HG03064 (cell line): ENCODE data around the gene PRKAR2B.
"Not testable (repeated sequence)": the region's sequence is repeated elsewhere in the genome, so short reads cannot be mapped to it uniquely, and the experiment has no call there.

Experiments
- ATAC-seq: cut with Tn5 transposase; IDR thresholded peaks from one replicate; pipeline ENCODE4 v1.9.1; 2021; ENCODE audit warnings: low read depth; ENCODE audit not compliant: unreplicated experiment

PRKAR2B gene

DNA sequence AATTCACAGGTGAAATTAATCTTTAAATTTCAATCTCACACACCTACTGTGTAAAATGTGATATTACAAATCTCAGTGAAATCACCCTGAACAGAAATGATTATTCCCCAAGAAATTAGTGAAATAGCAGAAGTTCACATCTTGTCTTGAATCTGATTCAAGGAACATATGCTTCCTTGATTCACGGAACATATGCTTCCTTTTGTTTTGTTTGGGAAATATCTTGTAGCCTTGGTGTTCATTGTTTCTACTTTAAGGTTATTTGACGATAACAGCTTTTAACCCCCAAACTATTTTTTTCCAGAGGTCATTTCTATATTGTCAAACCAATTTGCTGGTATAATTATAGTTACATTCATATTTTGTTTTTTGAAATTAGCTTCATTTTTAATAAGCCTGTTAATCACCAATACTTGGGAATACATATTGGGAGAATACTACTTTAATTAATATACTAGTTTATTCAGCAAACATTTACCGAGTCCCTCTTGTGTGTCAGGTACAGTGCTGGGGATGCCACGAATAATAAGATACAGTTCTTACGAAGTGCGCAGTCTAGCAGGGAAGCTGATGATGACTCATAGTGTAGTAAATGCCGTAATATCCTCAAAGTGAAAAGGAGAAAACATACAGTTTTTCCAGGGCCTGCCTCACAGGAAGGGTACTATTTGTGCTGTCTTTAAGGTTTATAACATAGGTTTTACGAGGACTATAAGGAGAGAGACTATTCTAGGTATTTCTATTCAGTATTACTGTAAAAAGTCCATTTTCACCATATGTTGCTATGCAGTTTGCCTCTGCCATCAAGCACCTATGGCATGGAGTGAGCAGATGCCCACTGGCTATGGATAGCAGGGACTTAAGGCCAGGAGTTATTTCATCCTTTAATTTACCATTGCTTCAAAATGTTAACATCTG lies 32.5 kb downstream of the PRKAR2B start:
- no peak for ATAC-seq

DNA sequence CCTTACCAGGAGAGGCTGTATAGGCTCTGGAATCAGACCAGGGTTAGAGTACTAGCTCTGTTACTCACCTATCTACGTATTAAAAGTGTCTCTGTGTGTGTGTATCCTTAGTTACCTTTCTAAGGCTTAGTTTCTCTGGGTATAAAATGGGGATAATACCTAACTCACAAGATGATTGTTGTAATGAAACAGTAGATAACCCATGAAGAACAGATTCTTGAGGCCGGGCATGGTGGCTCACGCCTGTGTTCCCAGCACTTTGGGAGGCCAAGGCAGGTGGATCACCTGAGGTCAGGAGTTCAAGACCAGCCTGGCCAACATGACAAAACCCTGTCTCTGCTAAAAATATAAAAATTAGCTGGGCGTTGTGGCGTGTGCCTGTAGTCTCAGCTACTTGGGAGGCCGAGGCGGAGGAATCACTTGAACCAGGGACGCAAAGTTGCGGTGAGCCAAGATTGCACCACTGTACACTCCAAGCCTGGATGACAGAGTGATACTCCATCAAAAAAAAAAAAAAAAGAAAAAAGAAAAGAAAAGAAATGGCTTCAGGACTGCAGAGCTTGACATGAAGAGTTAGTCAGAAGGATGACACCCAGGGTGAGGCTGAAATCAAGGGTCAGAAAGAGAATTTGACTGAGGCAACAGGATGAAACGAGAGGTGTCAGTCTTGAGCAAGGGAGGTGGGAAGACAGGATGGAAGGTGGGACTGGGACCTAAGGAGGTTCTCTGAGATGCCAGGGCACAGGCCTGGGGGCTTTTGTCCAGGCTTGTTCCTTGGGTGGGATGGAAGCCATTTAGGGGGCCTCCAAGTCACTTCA lies 33.4 kb downstream of the PRKAR2B start:
- ATAC-seq, result no peak

DNA sequence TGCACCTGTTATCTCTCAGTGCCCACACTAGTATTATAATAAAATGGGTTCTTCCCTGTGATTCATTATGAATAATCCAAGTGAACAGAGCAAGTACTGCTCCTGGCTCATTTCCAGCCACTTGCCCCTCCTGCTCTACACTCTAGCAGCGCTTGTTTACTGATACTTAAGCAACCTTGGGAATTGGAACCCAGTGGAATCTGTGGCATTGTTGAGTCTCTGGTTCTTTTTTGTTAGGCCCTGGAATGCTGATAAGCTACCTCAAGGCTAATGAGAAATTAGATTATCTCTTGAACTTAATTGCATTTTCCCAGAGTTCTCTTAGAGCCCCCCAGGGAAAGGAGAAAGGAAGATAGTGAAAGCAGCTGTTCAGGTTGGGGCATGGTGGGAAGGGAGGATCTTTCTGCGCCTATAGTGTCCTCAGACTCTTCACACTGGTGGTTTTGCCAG lies 34.0 kb downstream of the PRKAR2B start:
- ATAC-seq, result no peak

DNA sequence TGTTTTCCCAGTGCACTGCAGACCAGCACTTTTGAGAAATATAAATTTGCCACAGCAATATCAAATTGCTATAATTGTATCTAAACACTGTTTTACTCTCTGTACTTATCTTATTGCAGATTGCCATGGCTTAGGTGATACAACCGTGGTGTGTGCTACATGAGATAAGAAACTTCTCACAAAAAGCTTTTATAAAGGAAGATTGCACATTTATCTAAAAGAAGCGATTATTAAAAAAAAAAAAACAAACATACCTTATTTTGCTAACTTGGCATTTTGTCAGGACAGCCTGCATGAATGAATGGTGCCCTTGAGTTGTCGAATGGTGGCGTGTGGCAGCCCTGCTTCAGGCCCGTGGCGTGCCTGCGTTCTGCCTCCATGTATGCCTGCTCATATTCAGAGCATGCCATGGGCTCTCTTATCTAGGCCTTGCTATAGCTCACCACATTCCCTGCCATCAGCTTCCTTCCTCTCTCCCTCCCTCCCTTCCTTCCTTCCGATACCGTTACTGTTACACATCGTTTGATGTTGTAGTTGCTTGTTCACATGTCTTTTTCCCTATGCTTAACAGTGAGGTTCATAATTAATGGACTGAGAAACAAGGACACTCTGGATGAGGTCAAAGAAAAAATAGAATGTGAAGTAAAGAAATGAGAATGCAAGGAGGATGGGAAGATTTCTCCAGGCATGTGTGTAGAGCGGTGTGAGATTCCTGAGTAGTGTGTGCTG lies 34.9 kb downstream of the PRKAR2B start:
- ATAC-seq, result no peak

DNA sequence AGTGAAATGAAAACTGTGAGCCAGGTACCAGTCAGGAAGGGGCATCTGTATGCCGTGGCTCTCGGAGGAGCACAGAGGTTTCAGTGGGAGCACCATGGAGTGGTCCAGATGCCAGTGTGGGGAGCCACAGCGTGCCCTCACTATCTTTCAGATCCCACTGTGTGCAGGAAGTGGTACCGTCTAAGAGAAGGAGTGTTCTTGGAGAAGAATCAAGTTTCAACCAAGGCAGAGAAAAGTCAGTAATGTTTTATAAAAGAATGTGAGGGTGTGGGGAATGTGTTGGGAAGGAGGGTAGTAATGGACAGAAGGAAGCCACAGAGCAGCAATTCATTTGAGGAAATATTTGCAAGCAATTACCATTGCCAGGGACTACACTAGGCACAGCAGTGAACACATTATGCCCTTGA lies 35.6 kb downstream of the PRKAR2B start:
- no peak for ATAC-seq

DNA sequence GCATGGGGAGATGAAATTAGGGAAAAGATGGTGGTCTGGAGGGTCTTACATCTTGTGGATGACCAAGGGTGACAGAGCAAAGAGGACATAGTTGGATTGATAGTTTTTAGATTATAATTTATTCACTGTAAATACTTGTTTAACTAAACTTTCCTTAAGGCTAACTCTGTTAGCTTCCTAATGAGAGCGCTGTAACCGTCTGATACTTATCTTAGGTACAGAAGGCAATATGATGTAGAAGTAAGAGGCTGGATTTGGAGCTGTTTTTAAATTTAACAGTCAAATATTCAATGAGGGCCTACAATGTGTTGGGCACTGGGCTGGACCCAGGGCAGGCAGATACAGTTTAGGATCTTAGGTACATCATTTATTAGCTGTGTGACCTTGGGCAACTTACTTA lies 36.0 kb downstream of the PRKAR2B start:
- ATAC-seq, result no peak

DNA sequence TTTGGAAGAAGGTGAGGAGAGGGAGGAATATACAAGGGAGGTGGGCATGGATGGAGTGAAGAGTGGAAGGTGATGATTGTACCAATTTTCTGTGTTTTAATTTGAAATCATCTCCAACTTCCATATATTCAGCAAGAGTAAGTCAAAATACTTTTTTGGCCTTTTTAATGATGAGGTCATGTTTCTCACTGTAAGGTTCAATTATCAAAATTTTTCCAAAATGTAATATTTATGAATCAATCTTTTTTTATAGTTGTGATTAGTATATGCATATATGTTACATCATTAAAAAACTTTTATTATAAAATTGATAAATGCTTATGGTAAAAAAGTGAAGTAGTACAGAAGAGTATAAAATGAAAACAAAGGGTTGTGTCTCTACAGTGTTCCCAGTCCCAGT lies 40.7 kb downstream of the PRKAR2B start:
- no peak for ATAC-seq

DNA sequence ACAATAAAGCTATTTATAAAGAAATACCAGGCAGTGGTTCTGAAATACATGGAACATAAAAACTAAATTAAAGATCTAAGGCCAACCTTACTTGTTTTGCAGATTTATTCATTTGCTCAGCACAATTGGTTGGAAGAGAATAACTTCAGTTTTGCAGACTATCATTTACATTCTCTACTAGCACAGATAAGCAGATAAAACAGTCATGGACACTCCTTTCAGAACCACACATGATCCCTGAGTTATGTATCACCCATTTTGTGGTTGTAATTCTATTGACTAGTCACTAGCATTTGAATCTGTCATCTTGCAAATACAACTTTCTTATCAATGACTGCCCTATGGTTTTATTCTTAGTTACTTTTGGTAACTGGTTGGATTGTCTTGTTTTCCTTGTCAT lies 45.1 kb downstream of the PRKAR2B start:
- ATAC-seq, result no peak

DNA sequence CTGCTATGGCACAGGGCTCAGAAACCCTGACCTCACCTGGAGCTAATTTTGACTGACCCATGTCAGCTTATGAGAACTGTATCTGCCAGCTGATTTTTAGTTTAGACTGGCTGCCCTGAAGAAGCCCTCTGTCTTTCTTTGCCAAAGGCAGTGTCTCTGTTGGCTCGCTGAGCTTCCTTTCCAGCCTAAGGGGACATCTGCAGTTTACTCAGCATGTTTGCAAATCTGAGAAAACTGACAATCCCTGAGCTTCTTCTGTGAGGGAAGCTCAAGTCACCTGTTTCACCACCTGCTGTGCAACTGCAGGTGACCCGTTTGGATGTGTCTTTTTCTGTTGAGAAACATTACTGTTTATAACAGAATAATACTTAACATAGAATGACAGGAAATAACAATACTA lies 46.0 kb downstream of the PRKAR2B start:
- ATAC-seq, result no peak

DNA sequence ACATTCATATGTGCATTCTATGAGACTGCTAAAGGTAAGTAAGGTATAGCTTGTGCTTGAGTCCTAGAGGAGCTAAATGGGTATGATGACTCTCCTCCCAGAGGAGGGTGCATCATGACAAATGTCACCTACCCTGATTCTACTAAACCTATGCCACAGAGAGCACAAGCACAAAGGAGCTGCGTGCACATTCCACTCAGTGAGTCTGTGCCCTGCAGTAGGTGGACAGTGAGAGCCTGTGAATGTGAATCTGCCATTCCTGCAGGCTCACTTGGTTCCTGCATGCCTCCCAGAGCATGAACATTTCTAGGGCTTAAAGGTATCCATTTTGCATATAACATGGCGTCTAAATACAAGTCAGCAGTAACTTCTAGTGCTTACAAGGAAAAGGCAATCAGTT lies 46.8 kb downstream of the PRKAR2B start:
- no peak for ATAC-seq

DNA sequence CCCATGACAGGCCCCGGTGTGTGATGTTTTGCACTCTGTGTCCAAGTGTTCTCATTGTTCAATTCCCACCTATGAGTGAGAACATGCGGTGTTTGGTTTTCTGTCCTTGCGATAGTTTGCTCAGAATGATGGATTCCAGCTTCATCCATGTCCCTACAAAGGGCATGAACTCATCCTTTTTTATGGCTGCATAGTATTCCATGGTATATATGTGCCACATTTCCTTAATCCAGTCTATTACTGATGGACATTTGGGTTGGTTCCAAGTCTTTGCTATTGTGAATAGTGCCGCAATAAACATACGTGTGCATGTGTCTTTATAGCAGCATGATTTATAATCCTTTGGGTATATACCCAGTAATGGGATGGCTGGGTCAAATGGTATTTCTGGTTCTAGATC lies 49.2 kb downstream of the PRKAR2B start:
- ATAC-seq, result not testable (repeated sequence)

DNA sequence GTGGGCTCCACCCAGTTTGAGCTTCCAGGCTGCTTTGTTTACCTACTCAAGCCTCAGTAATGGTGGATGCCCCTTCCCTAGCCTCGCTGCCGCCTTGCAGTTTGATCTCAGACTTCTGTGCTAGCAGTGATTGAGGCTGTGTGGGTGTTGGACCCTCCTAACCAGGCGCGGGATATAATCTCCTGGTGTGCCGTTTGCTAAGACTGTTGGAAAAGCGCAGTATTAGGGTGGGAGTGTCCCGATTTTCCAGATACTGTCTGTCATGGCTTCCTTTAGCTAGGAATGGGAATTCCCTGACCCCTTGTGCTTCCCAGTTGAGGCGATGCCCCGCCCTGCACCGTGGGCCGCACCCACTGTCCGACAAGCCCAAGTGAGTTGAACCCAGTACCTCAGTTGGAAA lies 54.6 kb downstream of the PRKAR2B start:
- ATAC-seq, result not testable (repeated sequence)

DNA sequence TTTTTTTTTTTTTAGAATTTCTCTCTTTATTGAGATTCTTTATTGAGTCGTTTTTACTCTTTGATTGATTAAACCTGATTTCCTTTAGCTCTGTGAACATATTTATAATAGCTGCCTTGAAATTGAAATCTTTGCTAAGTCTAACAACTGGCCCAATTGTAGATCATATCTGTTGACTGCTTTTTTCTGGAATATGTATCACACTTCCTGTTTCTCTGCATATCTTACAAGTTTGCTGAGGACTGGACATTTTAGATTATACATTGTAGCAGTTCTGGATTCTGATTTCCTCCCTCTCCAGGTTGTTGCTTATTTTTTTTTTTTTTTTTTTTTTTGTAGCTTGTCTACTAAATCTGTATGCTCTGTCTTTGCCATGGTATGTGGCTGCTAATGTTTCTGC lies 56.3 kb downstream of the PRKAR2B start:
- no peak for ATAC-seq

DNA sequence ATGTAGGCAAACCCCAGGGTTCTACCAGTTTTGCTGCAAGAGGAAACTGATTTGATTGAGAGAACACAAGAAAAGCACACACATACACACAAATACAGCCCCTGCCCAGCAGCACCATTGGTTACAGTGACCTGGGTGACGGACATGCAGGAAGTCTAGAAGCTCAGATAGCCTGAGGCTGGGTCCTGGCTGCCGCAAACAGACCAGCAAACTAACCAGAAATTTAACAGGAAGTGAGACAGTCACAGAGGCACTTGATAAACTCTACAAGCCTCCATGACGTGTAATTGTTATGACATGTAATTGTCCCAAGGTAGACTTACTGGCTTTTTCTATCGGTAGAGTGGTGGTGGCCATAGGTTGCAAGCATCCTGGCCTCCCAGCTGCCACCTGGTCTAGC lies 58.9 kb downstream of the PRKAR2B start:
- ATAC-seq, result no peak

DNA sequence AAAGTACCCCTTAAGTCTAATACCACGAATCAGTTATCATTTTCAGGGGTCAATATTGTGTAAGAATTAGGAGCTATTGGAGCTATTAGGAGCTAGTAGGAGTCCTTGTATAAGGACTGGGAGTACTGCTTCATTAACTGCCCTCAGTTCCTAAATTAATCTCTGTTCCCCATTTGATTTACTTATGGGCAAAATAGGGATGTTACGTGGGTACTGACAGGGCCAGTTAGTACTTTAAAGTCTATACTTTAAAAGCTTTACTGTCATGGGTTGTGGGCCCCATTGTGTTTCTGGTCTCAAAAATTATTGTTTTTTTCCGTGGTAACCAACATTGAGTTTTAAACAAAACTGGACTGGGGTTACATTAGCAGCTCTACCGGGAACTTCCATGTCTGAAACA lies 60.3 kb downstream of the PRKAR2B start:
- no peak for ATAC-seq

DNA sequence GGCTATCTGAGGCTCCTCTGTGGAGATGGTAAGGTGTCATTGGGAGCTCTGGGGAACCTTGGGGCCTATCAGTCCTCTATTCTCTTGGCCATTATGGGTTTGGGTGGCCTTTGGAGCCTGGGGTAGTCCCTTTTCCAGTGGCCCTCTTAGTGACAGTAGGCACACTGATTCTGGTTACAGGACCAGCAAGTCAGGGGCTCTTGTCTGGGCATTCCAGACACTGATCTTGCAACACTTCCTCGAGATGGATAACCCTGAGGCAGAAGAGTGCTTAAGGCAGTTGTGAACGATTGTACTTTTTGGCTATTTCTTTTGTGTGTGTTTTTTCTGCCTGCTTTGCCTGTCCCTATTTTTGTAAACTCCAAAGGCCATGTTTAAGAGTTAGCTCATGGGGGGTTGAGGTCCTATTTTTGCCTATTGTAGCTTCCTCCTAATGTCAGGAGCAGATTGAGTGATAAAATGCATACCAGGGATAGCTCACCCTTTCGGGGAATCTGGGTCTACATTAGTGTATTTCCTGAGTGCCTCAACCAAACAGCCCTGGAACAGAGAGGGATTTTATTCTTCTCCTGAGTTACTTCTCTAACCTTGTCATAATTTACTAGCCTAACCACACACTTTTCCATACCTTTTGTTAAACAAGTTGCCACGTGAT lies 61.2 kb downstream of the PRKAR2B start:
- no peak for ATAC-seq

DNA sequence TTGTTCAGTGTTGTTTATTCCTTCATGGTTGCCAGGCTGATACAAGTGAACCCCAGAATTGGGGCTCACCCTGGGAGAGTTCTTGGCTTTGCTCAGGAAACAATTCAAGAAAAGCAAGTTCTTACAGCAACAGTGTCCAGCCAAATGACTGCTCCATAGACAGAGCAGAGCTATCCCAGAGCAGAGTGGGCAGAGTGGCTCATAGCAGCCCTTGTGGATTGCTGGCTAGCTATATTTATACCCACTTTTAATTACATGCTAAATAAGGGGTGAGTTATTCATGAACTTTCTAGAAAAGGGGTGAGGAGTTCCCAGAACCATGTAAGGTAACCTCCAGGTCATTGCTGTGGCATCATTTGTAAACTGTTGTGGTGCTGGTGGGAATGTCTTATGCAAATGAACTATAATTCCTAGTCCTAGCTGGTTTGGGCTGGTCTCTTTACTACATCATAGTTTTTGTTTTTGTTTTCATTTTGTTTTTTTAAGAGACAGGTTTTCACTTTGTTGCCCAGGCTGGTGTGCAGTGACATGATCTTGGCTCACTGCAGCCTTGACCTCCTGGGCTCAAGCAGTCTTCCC lies 64.4 kb downstream of the PRKAR2B start:
- no peak for ATAC-seq

DNA sequence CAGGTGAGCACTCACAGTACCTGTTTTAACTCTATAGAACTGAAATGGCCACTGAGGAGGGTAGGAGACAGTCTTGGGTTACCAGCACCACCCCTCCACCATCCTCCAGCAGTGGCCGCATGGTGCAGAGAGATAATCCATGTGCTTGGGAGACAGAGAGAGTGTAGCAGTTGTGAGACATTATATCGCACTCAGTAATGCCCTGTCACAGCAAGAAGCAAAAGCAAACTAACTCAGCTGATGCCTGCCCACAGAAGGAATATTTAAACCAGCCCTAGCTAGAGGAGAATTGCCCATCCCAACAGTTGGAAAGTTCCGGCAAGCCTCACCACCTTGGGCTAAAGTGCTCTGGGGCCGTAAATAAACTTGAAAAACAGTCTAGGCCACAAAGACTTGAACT lies 65.5 kb downstream of the PRKAR2B start:
- ATAC-seq, result no peak

DNA sequence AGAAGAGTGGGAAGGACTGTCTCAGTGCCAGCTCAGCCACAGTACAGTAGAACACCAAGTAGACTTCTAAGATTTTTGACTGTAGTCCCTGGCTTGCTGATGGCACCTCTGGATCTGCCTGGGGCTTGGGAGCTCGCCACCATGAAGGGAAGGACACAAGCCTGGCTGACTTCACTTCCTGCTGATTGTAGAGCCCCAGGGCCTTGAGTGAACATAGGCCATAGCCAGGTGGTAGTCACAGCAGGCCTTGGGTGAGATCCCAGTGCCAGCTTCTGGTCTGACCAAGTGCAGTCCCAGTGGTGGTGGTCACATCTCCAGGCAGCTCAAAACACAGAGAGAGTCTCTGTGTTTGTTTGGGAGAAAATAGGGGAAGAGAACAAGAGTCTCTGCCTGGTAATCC lies 66.7 kb downstream of the PRKAR2B start:
- ATAC-seq, result no peak

DNA sequence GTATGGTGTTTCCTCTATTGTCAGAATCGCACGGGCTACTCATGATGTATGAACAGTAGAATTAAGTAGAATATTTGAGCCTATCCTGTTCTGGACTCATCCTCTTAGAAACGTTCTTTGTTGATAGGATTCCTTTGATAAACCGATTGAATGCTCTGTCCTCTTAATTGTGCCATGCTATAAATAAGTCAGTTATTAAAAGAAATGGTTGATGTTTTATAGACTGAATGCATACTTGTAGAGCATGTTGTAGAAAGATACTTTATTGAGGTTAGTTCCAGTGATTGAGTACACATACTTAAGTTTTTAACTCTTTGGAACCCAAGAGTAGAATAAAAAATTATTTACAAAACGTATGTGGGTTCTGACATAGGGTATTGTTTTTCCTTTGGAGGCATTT lies 69.4 kb downstream of the PRKAR2B start:
- no peak for ATAC-seq
